ENCODE measurements around the gene AKNA.

AKNA gene, protein sequence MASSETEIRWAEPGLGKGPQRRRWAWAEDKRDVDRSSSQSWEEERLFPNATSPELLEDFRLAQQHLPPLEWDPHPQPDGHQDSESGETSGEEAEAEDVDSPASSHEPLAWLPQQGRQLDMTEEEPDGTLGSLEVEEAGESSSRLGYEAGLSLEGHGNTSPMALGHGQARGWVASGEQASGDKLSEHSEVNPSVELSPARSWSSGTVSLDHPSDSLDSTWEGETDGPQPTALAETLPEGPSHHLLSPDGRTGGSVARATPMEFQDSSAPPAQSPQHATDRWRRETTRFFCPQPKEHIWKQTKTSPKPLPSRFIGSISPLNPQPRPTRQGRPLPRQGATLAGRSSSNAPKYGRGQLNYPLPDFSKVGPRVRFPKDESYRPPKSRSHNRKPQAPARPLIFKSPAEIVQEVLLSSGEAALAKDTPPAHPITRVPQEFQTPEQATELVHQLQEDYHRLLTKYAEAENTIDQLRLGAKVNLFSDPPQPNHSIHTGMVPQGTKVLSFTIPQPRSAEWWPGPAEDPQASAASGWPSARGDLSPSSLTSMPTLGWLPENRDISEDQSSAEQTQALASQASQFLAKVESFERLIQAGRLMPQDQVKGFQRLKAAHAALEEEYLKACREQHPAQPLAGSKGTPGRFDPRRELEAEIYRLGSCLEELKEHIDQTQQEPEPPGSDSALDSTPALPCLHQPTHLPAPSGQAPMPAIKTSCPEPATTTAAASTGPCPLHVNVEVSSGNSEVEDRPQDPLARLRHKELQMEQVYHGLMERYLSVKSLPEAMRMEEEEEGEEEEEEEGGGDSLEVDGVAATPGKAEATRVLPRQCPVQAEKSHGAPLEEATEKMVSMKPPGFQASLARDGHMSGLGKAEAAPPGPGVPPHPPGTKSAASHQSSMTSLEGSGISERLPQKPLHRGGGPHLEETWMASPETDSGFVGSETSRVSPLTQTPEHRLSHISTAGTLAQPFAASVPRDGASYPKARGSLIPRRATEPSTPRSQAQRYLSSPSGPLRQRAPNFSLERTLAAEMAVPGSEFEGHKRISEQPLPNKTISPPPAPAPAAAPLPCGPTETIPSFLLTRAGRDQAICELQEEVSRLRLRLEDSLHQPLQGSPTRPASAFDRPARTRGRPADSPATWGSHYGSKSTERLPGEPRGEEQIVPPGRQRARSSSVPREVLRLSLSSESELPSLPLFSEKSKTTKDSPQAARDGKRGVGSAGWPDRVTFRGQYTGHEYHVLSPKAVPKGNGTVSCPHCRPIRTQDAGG (N-terminal part only)

DNA sequence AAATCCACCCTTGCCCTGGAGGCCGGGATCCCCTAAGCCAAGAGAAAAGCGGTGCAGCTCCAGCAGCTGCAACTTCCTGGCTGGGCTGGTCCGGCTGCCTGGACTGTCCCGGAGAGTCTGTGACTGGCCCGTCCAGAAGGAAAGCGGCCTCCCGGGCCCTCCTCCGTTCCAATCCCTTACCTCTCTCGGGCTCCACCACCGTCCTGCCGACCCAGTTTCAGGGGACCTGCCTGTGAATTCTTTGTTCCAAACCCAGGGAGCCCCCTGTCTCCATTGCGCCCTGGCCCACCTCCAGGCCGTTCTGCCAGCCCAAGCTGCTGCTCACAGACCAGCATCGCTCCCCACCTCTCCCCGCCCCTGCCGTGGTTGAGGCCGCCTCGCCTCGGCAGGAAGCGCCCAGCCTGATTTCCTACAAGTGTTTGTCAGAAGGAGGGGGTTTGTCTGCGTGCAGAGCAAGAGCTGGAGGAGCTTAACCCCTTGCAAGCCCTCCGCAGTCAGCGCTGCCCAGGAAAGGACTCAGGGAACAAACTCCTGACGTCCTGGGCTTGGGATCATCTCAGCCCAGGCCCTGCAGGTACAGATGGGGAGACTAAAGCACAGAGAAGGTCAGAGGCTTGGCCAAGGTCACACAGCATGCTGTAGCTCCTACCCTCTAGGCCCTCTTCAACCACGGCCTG is at the start of gene AKNA:
Gene AKNA (minus strand): TSS at position 303 of the 677 bp plus-strand sequence. CDS start 6,649 bp downstream, outside the sequence.
- DNase-seq (ENCODE audit: low spot score): no peak

DNA sequence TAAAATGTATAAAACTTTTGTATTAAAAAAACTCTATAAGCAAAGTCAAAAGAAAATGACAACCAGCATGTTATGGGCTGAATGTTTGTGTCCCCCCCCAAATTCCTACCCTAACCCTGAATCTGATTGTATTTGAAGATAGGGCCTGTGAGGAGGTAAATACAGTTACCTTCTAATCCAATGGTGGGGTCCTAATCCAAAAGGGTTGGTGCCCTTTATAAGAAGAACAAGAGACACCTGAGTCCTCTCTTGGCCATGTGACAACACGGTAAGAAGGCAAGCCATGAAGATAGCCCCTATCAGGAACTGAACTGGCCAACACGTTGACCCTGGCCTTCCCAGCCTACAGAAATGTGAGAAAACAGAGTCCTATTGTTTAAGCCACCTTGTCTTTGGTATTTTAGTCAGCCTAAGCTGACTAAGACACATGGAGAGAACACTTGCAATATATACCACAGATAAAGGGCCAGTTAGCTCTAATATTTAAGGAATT is 49.7 kb upstream of the AKNA start:
- DNase-seq (ENCODE audit: low spot score): no peak

DNA sequence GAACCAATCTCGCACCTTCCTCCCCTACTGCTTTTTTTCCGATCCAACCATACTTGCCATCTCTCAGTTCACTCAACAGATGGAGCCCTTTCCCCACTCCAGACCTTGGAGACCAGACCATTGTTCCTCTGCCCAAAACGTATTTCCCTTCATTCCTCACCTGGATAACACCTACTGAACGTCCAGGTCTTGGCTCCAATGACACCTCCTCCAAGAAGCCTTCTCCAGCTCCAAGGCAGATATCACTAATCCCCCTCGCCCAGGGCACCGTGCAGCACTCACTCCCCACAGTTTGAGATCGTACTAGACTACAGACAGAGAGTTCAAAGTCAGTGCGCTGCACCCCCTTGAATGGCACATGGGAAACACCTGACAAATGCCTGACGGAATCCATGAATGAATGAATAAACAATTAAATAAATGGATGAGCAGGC is 47.1 kb upstream of the AKNA start:
- no peak for DNase-seq (ENCODE audit: low spot score)

DNA sequence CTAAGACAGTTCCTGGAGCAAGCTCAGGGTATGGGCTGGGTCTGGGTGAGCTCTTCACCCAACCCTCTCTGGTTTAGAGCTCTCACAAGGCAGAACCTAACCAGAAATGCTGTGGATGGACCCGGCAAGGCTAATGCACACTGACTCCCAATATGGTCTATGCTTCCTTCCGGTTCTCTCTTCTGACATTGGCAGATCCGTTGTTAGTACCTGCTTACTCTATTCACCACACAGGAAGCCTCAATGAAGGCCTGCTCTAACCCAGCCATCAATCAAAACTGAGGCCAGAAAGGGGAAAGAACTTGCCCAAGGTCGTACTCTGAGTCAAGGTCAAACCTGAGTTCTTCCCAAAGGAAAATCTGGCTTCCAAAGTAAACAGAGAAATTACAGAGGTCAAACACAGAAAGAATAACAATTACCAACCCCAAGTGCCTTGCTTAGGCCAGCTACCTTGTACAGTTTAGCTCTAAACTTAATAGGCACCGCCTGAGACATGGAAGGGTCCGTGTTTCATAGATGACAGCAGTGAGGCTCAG is 46.0 kb upstream of the AKNA start:
- DNase-seq (ENCODE audit: low spot score): no peak

DNA sequence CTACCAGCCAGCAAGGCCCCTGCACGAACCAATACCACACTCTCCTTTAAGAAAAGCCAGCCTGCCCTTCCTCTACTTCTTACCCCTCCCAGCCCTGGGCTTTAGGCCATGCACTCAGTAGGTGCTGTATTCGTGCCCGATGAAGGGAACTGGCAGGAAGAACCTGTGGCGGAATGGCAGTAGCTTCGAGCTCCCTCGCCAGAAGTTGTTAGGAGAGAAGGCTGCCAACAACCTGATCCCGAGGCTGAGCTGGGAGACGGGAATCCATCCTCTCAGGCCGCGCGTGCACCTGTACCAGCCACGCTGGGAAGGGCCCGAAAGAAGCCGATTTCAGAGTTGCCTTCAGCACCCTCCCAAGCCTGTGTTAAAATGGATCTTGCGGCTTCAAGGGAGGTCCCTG is 45.3 kb upstream of the AKNA start:
- DNase-seq (ENCODE audit: low spot score): no peak

DNA sequence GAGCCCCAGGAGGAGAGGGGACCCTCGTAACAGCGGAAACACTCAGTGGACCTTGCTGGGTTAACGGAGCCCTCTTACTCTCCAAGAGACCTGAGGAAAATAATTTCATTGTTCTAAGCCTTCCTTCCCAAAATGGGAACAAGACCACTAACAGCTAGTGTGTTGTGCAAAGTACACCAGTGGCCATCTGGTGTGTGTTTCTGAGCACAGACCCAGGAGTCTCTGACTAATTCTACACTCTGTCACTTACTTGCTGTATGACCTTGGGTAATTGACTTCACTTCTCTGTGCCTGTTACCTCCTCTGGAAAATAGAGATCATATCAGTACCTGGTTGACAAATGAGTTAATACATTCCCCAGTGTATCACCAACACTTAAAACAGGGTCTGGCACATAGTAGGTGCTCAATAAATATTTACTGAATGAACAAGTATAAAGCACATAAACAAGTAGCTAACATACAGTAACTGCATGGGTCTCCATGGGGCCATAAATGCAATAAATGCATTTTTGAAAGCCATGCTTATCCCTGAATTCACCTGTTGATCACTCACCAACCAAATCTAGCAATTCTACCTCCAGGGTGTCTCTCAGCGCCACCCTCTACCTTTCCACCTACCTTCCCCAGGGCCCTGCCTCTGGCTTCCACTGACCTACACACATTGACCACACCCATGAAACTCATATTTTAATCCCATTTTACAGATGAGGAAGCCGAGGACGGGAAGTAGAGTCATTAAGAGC is 44.7 kb upstream of the AKNA start:
- no peak for DNase-seq (ENCODE audit: low spot score)

DNA sequence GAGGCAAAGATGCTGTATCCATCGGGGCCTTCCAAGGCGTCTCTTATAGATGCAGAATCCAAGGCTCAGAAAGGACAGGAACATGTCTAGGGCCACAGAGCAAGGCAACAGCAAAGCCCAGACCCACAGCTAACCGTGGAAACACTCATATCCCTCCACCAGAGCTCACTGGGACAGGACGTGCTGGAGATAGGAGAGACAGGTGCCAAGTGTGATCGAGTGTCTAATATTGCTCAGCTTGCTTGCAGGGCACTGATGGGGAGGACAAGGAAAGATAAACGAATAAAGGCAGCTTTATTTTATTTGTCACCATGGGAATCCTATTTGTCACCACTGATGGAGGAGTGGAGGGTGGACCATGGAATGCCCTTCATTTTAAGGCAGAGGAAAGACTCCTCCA is 44.0 kb upstream of the AKNA start:
- DNase-seq (ENCODE audit: low spot score): no peak

DNA sequence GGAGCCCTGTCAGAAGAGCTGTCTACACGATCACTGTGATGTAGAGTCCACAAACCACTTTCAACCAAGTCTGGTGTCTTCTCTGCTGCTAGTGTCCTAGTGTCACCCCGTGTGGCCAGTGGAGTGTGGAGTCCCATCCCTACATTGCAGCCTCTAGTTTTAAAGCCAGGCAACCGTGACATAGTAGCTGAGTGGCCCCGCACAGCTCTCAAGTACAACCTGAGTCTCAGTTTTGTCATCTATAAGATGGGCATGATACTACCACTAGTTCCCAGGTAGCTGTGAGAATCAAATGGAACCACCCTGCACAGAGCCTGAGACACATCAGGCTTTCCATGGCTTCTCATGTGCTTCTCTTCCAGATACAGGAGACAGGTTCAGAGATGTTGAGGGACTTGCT is 43.2 kb upstream of the AKNA start:
- DNase-seq (ENCODE audit: low spot score): no peak

DNA sequence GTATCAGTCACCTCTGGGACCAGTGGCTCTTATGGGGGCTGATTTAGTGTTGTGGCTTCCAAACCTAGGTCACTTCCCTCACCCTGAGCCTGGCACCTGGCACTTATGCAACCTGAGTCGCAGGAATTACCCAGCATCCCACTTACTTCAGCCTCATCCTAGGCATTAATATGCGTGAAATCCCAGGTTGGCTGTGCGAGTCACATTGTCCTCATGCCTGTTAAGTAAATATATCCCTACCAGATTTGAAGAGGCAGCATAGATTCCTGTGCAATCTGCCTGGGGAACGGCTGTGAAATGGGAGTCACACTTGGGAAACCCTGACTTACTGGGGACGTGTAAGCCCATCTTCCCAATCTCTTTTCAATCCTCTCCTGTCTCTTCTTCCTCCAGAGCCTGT is 42.7 kb upstream of the AKNA start:
- no peak for DNase-seq (ENCODE audit: low spot score)

DNA sequence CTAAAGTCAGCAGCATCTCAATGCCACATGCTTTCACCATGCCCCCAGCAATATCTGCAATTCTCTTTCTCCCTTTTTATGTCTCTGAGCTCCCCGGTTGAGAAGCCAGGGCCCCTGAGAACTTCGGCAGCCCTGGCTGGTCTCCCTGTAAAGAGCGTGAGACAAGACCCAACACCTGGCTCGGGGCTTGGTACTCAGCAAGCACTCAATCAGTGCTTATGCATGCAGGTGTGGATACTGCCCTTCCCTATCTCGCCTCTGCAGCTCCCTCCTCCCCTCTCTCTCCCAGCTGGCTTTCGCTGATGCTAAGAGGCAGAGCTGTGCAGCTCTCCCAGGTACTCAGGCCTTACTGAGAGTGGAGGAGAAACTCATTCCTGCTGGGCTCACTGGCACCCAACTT is 41.7 kb upstream of the AKNA start:
- no peak for DNase-seq (ENCODE audit: low spot score)

DNA sequence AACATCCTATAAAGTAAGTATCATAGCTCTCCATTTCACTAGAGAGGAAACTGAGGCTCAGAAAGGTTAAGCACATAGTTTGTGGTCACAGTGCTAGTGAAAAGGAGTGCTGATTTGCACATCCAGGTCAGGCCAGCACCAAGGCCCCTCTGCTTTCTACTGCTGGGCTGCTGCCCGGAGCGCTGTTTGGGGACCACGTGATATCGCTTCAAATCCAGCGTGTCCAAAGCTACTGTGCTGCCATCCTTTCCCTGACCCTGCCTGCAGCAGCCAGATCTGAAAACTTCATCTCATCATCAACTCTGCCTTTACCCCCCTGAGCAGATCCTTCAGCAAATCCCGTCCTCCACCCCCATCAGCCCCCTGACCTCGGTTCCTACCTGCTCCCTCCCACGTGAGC is 40.7 kb upstream of the AKNA start:
- no peak for DNase-seq (ENCODE audit: low spot score)

DNA sequence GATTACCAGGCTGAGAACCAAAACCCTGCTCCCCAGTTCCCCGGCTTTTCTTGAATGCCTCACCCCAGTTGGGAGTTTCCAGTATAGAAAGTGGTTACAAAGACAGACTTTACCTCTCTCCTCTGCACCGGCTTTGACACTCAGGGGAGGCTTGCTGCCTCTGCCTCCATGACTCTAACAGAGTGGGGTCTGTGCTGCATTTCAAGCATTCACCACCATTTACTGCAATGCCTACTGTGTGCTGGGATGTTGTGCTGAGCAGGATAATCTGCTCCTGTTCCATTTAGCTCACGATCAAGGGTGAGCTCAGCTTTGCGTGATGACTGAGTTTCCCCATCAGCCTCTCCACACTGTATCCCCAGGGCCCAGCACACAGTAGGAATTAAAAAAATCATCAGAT is 39.9 kb upstream of the AKNA start:
- no peak for DNase-seq (ENCODE audit: low spot score)

DNA sequence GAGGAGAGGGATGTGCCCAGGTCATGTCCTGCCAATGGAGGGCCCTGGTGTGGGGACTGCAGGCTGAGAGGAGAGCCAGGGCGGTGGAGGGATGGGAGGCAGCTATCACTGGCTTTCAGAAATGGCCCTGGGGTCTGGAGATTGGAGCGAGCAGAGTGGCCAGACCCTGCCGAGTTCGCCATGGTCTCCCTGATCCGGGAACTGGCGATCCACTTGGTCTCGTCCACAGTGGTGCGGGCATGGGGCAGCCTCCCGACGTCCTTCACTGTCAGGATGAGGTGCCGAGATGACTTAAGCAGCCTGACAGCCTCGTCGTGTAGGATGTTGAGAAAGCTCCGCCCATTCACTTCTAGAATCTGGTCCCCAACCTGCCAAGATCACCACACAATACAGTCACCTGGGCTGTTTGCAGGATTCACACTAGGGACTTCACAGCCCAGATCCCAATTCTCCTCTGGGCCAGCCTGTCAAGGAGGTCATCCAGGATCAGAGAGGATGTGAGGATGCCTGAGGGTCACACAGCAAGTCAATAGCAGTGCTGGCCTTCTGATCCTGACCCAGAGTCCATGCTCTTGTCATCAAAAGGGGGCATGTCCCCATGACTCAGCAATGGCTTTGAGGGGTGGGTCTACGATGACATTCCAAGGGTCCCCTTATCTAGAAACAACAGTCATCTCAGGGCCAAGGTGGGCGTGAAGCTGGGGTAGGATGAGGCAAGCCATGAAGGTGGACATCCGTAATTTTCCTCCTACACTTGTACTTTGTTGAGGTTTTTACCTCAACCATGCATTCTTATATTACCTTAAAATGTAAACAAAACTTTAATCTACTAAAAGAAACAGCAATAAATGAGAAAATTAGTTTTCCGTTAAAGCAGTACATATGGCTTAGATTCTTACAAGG is 38.5 kb upstream of the AKNA start:
- no peak for DNase-seq (ENCODE audit: low spot score)

DNA sequence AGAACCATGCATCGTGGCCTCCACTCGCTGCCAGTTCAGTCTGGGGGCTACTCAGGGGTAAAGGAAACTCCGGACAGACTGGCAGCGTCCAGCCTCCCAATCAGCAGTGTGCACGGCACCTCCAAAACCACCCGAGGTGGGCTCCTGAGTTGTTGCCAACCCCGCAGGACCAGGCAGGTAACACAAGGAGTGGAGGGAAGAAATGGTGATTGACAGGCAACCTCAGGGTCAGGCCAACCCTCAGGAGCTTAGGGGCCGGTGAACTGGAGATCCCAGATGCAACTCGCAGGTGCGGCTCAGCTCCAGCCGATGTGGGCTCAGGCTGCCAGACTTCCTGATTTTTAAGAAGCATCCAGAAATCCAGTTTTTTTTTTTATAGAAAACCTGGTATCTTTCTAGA is 37.3 kb upstream of the AKNA start:
- DNase-seq (ENCODE audit: low spot score): no peak

DNA sequence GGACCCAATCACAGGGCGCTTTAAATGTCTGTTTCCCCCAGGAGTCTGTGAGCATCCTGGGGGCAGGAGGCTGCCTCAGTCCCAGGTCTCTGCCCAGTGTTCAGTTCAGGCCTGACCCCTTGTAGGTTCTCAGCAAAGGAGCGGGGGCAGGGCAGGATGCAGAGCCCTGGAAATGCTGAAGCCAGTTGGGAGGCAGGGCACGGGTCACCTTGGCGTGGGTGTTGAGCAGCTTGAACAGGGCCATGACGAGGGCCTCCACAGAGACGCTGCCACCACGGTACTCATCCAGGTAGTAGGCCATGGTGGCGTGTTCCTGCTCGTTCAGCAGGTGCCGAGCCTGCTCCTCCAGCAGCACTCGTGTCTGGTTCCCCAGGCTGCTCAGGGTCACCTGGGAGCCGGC is 36.3 kb upstream of the AKNA start:
- no peak for DNase-seq (ENCODE audit: low spot score)

DNA sequence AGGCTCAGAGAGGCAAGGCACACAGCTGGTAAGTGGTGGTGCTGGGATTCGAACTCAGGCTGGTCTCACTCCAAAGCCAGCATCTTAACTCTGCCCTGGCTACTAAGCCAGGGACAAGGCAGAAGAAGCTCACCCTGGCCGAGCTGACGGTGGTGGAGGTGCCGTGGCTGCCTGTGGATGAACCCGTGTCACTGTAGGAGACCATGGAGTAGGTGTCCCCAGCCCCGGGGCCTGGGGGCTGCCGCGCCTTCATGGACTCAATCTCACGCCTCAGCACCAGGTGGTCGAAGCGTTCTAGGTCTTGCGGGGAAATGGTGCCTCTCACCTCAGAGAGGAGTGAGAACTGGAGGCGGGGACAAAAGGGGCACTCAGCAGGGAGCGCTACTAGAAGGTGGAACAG is 35.4 kb upstream of the AKNA start:
- DNase-seq (ENCODE audit: low spot score): no peak

DNA sequence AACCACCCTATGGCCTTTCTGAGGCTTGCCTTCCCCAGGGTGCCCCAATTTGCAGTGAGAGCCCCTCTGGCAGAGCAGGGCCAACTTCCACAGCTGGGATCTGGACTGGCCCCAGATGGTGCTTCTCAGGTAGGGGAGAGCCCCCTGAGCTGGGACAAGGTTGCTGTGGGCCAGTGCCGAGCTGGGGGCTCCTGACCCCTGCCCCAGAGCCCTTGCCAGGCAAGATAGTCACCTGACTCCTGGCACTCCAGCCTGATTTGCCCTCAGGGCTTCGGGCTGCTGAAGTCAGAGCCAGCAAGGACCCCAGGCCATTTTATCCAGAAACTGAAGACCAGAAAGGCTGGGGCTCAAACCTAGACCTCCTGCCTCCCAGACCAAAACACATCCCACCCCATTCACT is 33.4 kb upstream of the AKNA start:
- no peak for DNase-seq (ENCODE audit: low spot score)

DNA sequence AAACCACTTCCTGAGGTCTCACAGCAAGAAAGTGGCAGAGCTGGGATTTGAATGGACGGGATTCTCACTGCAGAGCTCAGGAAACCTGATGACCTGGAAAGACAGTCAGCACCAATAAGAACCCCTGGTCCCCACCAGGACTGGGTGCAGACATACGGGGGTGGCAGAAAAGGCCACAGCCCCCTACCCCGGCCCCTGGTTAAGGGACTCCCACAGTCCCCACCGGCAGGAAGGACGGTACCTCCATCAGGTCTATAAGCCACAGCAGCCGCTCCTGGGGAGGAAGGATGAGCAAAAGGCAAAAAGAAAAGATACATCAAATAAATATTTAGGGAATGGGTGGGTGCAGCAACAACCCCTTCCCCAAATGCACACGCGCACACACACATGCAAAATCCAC is 32.0 kb upstream of the AKNA start:
- no peak for DNase-seq (ENCODE audit: low spot score)

DNA sequence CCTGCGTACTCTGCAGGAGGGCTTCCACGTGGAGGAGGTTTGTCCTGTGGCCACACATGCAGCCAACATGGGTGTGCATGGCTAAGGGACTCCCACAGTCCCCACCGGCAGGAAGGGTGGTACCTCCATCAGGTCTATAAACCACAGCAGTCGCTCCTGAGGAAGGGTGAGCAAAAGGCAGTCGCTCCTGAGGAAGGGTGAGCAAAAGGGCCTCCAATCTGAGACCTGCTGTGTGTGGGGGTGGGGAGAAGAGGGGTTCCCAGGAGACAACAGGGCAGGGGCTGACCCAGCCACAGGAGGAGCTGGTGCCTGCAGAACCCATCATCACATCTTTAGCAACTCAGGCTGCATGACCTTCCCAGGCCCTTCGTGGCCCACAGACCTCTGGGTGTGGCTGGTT is 30.3 kb upstream of the AKNA start:
- DNase-seq (ENCODE audit: low spot score): no peak

DNA sequence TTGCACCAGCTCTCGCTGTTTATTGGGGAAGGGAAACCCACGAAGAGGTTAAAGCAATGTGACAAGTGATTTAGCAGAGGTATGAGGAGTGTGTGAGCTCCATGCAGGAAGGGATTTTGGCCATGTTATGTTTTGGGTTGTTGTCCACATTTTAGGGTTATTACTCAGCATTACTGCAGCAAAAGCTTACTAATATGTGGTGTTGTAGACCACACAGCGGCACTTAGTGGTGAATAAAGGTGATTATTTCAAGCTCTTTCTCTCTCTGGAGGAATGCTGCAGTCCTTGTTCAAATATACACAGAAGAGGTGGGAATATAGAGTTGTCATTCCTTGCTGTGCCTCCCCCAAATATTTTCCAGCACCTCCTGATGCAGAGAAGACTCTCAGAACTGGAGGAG is 29.7 kb upstream of the AKNA start:
- DNase-seq (ENCODE audit: low spot score): no peak
